ENCODE data around the gene TSPYL6. TPM values are rescaled to one million over a fixed set of nuclear protein-coding genes. Genes with fewer than 3 reads are reported as not detected.
"Not testable (repeated sequence)": the region's sequence is repeated elsewhere in the genome, so short reads cannot be mapped to it uniquely, and the experiment has no call there.

Gene TSPYL6
- polyA plus RNA-seq, 1 donor: 0.06 TPM

DNA sequence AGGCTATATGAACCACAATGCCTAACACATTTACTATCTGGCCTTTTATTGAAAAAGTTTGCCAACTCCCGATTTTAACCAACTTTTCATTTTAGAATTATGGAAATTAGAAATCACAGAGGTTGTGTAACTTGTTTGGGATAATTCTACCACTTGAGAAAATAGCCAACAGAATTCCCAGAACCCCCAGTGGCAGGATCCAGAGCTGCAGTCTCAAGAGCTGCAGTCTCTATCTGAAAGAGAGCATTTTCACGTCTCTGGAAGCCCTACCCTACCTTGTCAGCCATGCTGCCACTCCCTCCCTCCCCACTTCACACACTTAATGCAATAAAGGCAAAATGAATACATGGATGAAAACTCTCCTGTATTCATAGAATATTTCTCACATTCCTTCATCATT lies 23.4 kb upstream of the TSPYL6 start:
- Histone ChIP-seq H3K36me3 (ENCODE audit: control insufficient read depth, insufficient read depth, low read length) (no peaks in the 10 kb centered on the region), H3K4me1 (ENCODE audit: control insufficient read depth, insufficient read depth, low read length) (no peaks in the 10 kb centered on the region), H3K9me3 (ENCODE audit: control insufficient read depth, low read depth, low read length) (no peaks in the 10 kb centered on the region), H3K27ac (ENCODE audit: low read length) (no peak overlapping the region), H3K4me3 (ENCODE audit: low read length) (no peak overlapping the region), H3K27me3 (ENCODE audit: control insufficient read depth, insufficient read depth, low read length) (no peaks in the 10 kb centered on the region)
- WGBS (ENCODE audit: insufficient coverage, low lambda C conversion rate): no CpG with 5 or more reads among the region's 2 CpGs
- no peak for DNase-seq

DNA sequence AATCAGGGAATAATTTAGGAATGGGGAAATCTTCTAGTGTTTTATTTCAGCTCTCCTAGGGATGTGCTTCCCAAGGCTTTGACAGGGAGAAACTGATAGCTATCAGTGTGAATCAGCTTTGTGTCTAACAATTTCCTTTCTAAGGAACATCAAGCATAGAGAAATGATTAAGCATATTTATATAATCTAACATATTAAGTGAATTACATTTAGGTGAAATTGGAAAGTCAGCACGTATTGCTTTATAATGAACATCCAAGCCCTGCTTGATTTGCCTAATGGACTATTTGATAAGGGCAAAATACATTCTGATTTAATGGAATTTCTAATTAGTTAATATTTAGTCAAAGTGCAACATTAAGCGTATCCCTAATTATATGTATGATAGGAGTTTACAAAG lies 19.5 kb upstream of the TSPYL6 start:
- peaks cover 2% of the 10 kb centered on the region for H3K4me1 ChIP-seq (ENCODE audit: control insufficient read depth, insufficient read depth, low read length)
- H3K9me3 ChIP-seq (ENCODE audit: control insufficient read depth, low read depth, low read length): no peaks in the 10 kb centered on the region
- no peaks in the 10 kb centered on the region for H3K27me3 ChIP-seq (ENCODE audit: control insufficient read depth, insufficient read depth, low read length)
- 80% methylated on average over 1 of the region's 2 CpGs for WGBS (ENCODE audit: insufficient coverage, low lambda C conversion rate)
- H3K4me3 ChIP-seq (ENCODE audit: low read length): no peak overlapping the region
- no peaks in the 10 kb centered on the region for H3K36me3 ChIP-seq (ENCODE audit: control insufficient read depth, insufficient read depth, low read length)
- no peak overlapping the region for H3K27ac ChIP-seq (ENCODE audit: low read length)
- no peak for DNase-seq

DNA sequence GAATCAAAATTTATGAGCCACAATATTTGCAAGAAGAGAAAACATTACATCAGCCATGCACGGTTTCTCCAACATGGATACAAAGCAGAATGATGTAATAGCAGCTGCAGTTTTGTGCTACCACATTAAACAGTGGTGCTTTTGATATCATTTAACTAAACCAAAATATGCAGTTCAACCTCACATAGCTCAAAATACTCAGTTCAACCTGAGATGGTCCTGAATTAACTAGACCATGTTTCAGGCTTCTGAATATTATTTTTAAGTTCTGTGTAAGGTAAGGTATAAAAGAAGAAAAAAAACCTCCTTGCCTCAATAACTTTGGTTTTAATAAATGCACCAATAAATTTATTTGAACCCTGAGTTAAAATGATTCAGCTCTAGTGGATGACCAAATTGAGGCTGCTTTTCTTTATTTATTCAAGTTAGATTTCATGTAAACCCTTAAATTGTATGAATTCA lies 18.8 kb upstream of the TSPYL6 start:
- no CpG with 5 or more reads among the region's 1 CpG for WGBS (ENCODE audit: insufficient coverage, low lambda C conversion rate)
- no peak overlapping the region for H3K27ac ChIP-seq (ENCODE audit: low read length)
- no peaks in the 10 kb centered on the region for H3K27me3 ChIP-seq (ENCODE audit: control insufficient read depth, insufficient read depth, low read length)
- H3K36me3 ChIP-seq (ENCODE audit: control insufficient read depth, insufficient read depth, low read length): no peaks in the 10 kb centered on the region
- H3K4me3 ChIP-seq (ENCODE audit: low read length): no peak overlapping the region
- no peaks in the 10 kb centered on the region for H3K9me3 ChIP-seq (ENCODE audit: control insufficient read depth, low read depth, low read length)
- peaks cover 2% of the 10 kb centered on the region for H3K4me1 ChIP-seq (ENCODE audit: control insufficient read depth, insufficient read depth, low read length)
- DNase-seq: no peak

DNA sequence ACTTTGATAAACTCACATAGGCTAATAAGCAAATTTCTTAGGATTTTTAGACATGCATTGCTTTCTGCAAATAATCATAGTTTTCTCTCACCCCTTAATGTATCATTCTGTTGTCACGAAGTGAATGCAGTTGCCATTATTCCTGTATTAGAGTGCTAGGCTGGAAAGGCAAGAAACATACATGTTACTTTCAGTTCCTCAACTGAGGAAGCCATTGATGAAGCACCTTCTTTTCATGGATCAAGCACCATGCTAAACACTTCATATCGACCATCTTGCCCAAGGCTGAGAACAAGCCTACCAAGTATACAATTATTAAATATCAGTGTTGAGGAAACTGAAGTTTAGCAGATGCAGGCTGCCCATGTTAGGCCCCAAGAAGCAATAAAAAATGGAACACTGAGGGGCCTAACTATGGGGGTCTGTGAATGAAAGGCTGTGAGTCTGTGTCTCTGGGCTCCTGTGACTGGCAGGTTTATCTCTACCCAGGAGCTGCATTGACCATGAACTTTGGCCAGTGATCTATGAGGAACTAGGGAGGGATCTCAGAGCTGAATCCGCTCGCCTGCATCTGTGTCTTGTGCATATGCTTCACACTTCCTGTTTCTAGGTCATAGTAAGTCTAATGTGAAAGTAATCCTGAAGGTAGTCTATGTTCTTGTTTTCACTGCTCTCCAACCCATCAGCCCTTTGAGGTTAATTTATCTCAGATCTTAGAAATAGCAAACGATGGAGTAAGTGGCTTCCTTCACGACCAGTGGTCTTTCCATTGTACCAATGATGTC lies 16.0 kb upstream of the TSPYL6 start:
- Histone ChIP-seq H3K27ac (ENCODE audit: low read length) (no peak overlapping the region), H3K27me3 (ENCODE audit: control insufficient read depth, insufficient read depth, low read length) (no peaks in the 10 kb centered on the region), H3K9me3 (ENCODE audit: control insufficient read depth, low read depth, low read length) (no peaks in the 10 kb centered on the region), H3K36me3 (ENCODE audit: control insufficient read depth, insufficient read depth, low read length) (no peaks in the 10 kb centered on the region), H3K4me3 (ENCODE audit: low read length) (no peak overlapping the region), H3K4me1 (ENCODE audit: control insufficient read depth, insufficient read depth, low read length) (peaks cover 2% of the 10 kb centered on the region)
- 86% methylated on average over 1 of the region's 6 CpGs for WGBS (ENCODE audit: insufficient coverage, low lambda C conversion rate)
- peak; percentile 16 to 40 for DNase-seq

DNA sequence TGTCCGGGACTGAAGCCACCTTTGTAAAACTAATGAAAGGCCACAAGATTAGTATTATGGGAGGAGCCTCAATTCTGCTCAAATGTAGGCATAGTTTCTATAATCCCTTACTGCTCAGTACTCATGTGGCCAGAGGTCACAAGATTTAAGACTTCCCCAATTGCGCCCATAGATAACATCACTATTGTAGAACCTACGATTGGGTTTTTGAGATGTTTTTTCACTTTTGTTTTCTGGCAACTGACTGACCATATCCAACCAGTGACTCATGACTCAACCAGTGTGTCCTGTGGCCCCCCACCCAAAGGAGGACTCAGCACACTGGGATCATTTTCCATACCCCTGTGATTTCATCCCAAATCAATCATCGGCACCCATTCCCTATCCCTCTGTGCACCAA lies 15.2 kb upstream of the TSPYL6 start:
- Histone ChIP-seq H3K4me3 (ENCODE audit: low read length) (no peak overlapping the region), H3K27me3 (ENCODE audit: control insufficient read depth, insufficient read depth, low read length) (no peaks in the 10 kb centered on the region), H3K9me3 (ENCODE audit: control insufficient read depth, low read depth, low read length) (no peaks in the 10 kb centered on the region), H3K27ac (ENCODE audit: low read length) (no peak overlapping the region), H3K36me3 (ENCODE audit: control insufficient read depth, insufficient read depth, low read length) (no peaks in the 10 kb centered on the region), H3K4me1 (ENCODE audit: control insufficient read depth, insufficient read depth, low read length) (peaks cover 2% of the 10 kb centered on the region)
- no CpG with 5 or more reads among the region's 4 CpGs for WGBS (ENCODE audit: insufficient coverage, low lambda C conversion rate)
- DNase-seq: no peak

DNA sequence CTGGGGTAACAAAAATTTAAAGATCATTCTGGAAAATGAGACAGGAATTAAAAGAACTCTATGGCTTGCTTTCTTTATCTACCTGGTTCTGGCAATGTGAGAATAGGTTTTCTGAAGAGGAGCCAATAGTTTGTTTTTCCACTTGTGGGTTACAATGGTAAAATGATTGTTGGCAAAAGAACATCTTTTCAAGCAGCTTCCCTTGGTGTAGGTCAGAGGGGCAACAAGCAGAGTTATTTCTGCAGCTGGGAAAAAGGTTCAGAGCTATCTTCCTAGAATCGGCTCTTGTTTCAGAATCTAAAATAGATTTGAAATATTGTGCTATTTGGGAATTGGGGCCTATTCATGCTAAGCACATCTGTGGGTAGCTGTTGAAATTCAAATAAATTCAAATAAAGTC lies 11.5 kb upstream of the TSPYL6 start:
- no peak for DNase-seq
- no CpG with 5 or more reads among the region's 1 CpG for WGBS (ENCODE audit: insufficient coverage, low lambda C conversion rate)
- no peaks in the 10 kb centered on the region for H3K27me3 ChIP-seq (ENCODE audit: control insufficient read depth, insufficient read depth, low read length)
- no peaks in the 10 kb centered on the region for H3K36me3 ChIP-seq (ENCODE audit: control insufficient read depth, insufficient read depth, low read length)
- peaks cover 2% of the 10 kb centered on the region for H3K4me1 ChIP-seq (ENCODE audit: control insufficient read depth, insufficient read depth, low read length)
- no peak overlapping the region for H3K27ac ChIP-seq (ENCODE audit: low read length)
- no peak overlapping the region for H3K4me3 ChIP-seq (ENCODE audit: low read length)
- peaks cover 4% of the 10 kb centered on the region for H3K9me3 ChIP-seq (ENCODE audit: control insufficient read depth, low read depth, low read length)

DNA sequence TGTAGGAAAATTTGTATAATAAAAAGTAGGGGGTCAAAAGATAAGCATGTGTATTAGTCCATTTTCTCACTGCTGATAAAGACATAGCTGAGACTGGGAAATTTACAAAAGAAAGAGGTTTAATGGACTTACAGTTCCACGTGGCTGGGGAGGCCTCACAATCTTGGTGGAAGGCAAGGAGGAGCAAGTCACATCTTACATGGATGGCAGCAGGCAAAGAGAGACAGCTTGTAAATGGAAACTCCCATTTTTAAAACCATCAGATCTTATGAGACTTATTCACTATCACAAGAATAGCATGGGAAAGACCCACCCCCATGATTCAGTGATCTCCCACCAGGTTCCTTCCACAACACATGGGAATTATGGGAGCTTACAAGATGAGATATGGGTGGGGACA lies 9.1 kb upstream of the TSPYL6 start:
- not testable (repeated sequence) for H3K36me3 ChIP-seq (ENCODE audit: control insufficient read depth, insufficient read depth, low read length); H3K27me3 ChIP-seq (ENCODE audit: control insufficient read depth, insufficient read depth, low read length); H3K9me3 ChIP-seq (ENCODE audit: control insufficient read depth, low read depth, low read length); H3K4me3 ChIP-seq (ENCODE audit: low read length); H3K27ac ChIP-seq (ENCODE audit: low read length); DNase-seq; H3K4me1 ChIP-seq (ENCODE audit: control insufficient read depth, insufficient read depth, low read length)
- no CpG with 5 or more reads among the region's 1 CpG for WGBS (ENCODE audit: insufficient coverage, low lambda C conversion rate)

DNA sequence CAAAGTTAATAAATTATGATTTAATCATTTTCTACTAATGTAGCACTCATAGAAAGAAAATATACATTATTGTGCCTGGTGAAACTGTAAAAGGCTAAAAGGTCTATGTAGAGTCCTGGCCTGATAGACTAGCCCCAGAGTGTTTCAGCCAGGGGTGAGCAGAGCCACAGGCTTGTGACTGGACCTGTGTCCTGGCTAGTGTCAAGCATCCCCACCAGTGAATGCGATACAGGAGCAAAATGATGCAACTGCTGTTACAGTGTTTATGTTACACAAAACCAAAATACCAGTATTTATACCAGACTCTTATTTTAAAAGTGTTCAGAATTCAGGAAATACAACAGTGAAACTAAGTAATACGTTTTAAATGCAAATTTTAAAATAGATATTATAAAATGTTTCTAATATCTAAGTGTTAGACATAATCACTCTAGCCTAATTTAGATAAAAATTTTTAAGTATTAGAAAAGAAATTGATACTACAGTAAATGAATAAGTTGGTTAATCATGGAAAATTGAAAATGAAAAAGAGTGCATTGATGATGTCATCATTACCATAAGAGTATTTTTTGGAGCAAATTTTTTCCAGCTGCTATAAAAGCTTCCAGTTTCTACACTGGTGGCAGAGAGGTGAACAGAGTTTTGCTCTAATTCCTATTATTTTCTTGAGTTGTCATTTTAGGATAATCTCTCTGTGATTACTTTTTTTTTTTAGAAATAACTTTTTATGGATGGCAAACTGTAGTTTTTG lies 6.2 kb upstream of the TSPYL6 start:
- Histone ChIP-seq H3K36me3 (ENCODE audit: control insufficient read depth, insufficient read depth, low read length) (no peaks in the 10 kb centered on the region), H3K27me3 (ENCODE audit: control insufficient read depth, insufficient read depth, low read length) (no peaks in the 10 kb centered on the region), H3K9me3 (ENCODE audit: control insufficient read depth, low read depth, low read length) (peaks cover 4% of the 10 kb centered on the region), H3K4me3 (ENCODE audit: low read length) (no peak overlapping the region), H3K27ac (ENCODE audit: low read length) (peak overlapping the region; percentile 11), H3K4me1 (ENCODE audit: control insufficient read depth, insufficient read depth, low read length) (peaks cover 6% of the 10 kb centered on the region)
- peak in 1 of 2 donors; percentile 37 for DNase-seq
- no CpG with 5 or more reads among the region's 2 CpGs for WGBS (ENCODE audit: insufficient coverage, low lambda C conversion rate)

DNA sequence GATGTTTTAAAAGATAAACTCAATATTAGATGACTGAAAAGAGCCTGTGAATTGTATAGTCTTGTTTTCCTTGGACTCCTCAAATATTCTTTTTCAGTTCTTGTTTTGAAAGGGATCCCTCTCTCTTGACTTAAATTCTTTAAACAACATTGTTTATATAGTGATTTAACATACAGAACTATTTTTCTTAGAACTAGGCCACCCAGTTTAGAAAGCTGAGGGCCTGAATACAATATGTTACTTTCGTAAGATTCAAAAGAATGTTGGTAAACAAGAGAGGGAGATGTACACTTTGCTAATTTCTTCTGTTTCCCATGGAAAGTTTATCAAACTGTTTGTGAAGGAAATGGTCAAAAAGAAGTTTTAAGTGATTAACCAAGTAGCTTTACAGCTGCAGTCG lies 5.5 kb upstream of the TSPYL6 start:
- Histone ChIP-seq H3K9me3 (ENCODE audit: control insufficient read depth, low read depth, low read length) (peaks cover 4% of the 10 kb centered on the region), H3K27me3 (ENCODE audit: control insufficient read depth, insufficient read depth, low read length) (no peaks in the 10 kb centered on the region), H3K36me3 (ENCODE audit: control insufficient read depth, insufficient read depth, low read length) (no peaks in the 10 kb centered on the region), H3K27ac (ENCODE audit: low read length) (peak overlapping the region; percentile 11), H3K4me1 (ENCODE audit: control insufficient read depth, insufficient read depth, low read length) (peaks cover 6% of the 10 kb centered on the region), H3K4me3 (ENCODE audit: low read length) (no peak overlapping the region)
- WGBS (ENCODE audit: insufficient coverage, low lambda C conversion rate): 14% methylated on average over 2 of the region's 2 CpGs
- DNase-seq: no peak

DNA sequence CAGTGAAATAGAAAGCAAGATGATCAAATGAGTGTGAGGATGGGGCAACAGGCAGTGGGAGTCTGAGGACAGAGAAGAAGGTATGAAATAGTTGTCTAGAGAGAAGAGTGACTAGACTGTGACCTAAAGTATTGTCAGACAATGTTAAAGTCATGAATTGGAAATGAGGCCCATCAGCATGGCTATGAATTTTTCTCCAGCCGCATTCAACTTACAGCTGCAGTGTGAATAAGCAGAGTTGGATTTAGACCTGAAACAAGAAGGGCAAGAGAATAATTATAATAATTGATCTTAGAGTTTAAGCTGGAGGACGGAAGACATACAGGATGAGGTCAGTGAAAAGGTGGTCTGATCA lies 4.2 kb upstream of the TSPYL6 start:
- Histone ChIP-seq H3K9me3 (ENCODE audit: control insufficient read depth, low read depth, low read length) (peaks cover 14% of the 10 kb centered on the region), H3K27ac (ENCODE audit: low read length) (no peak overlapping the region), H3K4me1 (ENCODE audit: control insufficient read depth, insufficient read depth, low read length) (peaks cover 6% of the 10 kb centered on the region), H3K4me3 (ENCODE audit: low read length) (no peak overlapping the region), H3K36me3 (ENCODE audit: control insufficient read depth, insufficient read depth, low read length) (no peaks in the 10 kb centered on the region), H3K27me3 (ENCODE audit: control insufficient read depth, insufficient read depth, low read length) (no peaks in the 10 kb centered on the region)
- WGBS (ENCODE audit: insufficient coverage, low lambda C conversion rate): 100% methylated on average over 1 of the region's 2 CpGs
- no peak for DNase-seq

All from large intestine (tissue), 3 donors.